HG02623 (cell line): ENCODE measurements around the gene NRSN2.
"Not testable (repeated sequence)": the region's sequence is repeated elsewhere in the genome, so short reads cannot be mapped to it uniquely, and the experiment has no call there.

Experiments used
- ATAC-seq: cut with Tn5 transposase; IDR thresholded peaks from one replicate; pipeline ENCODE4 v1.9.1; 2021; ENCODE audit warnings: moderate library complexity; ENCODE audit not compliant: unreplicated experiment

Gene NRSN2

DNA sequence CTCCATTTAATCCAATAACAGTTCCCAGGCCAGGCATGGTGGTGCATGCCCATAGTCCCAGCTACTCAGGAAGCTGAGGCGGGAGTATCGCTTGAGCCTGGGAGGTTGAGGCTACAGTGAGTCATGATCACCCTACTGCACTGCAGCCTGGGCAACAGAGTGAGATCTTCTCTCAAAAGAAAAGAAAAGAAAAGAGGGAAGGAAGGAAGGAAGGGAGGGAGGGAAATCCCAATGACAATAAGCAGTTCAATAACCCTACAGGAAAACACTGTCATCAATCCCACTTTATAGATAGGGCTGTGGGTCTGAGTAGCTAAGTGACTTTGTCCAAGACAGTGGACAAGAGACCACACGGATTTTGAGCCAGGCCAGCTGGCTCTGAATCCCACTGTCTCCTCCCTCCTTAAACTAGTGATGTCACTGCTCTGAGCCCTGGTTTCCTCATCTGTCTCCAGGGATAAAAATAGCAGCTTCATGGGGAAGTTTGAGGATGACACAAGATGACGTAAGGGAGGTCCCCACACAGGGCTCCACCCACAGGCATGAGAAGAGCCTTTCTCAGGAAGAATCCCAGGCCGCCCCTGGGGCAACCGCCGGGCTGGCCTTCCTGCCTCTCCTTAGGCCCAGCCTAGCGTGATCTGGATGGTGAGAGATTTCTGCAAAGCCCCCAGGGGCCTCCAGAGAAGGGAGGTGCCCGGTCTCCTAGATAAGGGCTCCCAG is 26.4 kb downstream of the NRSN2 start:
- no peak for ATAC-seq

DNA sequence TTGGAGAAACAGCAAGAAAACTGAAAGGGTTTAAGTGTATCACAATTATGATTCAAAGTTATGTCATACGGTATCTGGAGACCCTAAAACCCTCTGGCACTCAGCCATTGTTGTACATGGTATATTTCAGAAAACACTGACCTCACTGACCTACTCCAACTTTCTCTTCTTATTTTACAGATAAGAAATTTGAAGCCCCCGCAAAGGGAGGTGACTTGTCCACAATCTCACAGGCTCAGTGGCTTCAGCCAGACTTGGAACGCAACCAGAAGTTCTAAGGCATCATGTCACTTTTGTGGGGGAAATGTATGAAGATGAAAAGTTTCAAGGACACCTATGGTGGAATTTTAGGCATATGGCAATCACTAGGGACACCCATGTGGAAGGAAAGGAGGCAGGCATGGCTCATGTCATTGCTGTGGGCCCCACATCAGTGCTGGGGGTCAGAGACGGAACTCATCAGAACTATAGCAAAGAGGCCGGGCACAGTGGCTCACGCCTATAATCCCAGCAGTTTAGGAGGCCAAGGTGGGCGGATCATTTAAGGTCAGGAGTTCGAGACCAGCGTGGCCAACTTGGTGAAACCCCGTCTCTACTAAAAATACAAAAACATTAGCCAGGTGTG is 28.5 kb downstream of the NRSN2 start:
- ATAC-seq = no peak

- ATAC-seq = no peak
Observed at GRCh38 chr20:376089-376488, 29.2 kb downstream of the NRSN2 start.

DNA sequence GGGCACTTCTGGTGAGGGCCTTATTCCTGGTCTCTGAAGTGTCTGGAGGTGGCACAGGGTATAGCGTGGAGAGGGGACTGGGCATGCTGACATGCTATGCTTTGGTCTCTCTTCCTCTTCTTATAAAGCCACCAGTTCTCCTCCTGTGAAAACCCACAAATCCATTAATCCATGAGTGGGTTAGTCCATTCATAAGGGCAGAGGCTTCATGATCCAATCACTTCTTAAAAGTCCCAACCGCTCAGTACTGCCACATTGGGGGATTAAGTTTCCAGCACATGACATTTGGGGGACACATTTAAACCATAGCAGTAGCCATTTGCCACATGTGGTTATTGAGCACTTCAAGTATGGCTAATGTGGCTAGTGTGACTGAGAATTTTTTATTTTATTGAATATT is 29.8 kb downstream of the NRSN2 start:
- no peak for ATAC-seq

- ATAC-seq = not testable (repeated sequence)
Observed at GRCh38 chr20:377578-377977, 30.7 kb downstream of the NRSN2 start.

GRCh38 chr20:378961-379336 is 32.0 kb downstream of the NRSN2 start:
- ATAC-seq = no peak

DNA sequence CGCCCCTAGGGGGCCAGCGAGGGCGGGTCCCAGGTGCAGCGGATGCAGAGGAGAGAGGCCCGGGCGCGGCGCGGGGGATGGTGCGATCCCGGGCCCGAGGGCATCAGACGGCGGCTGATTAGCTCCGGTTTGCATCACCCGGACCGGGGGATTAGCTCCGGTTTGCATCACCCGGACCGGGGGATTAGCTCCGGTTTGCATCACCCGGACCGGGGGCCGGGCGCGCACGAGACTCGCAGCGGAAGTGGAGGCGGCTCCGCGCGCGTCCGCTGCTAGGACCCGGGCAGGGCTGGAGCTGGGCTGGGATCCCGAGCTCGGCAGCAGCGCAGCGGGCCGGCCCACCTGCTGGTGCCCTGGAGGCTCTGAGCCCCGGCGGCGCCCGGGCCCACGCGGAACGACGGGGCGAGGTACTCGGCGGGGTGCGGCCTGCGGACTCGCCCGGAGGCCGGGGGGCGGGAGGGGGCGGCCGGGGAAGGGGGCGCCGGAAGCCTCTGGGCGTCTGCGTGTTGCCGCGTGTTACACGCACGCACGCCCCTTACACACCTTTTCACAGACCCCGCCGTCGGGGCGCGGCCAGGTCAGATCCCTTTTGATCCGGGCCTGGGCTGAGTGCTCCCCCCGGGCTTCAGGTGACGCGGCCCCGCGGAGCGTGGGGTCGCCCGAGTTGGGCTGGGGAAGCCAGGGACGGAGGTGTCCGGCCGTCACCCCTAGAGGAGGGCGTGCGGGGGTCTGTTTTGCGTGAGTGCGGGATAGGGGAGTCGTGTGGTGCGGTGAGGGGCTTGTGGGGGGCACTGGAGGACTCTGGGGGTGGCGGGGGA is 34.1 kb downstream of the NRSN2 start:
- peak; percentile 58 for ATAC-seq

DNA sequence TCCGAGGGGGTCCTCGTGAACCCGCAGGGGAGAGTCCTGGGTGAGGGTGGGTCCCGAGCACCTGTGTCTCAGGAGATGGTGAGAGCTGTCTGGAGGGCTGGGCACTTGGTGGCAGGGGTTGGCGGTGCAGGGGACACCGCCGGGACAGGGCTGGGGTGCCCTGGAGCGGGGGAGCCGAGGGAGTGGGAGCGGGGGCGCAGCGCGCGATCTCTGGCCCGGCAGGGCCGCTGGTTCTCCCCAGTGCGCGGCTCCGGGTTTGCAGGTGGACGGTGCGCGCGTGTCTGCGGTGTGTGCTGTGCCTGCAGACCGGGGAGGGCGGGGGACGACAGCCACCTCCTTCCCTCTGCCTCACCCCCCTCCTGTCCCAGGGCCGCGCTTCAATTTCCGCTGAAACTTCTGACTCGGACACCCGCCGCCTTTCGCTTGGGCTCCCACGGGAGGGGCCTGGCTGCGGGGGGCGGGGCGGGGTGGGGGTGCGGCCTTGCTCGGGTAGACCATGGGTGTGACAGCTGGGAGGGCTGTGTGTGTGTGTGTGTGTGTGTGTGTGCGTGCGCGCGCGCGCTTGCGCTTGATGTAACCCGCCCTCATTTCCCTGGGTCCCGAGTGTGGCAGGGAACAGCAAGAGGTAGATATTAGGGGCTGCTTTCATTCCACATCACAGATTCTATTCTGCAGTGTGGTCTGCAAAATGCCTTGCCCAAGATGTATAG is 34.8 kb downstream of the NRSN2 start:
- peak; percentile 56 for ATAC-seq

- no peak for ATAC-seq
Observed at GRCh38 chr20:382291-383115, 35.6 kb downstream of the NRSN2 start.

DNA sequence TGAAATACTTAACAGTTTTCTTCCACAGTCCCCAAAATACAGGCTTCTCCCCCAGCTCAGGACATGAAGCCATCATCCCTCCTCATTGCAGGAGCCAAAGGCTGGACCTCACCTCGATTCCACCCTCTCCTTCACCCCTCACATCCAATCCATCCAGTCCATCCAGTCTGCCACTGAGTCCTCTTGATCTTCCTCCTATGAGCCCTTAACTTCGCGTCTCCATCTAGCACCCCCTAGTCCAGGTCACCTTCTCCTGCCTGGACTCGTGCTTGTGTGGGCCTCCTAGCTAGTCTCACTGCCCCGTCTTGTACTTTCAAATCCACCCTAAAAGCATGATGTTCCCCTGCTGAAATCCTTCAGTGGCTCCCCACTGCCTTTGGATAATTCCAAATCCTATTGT is 37.0 kb downstream of the NRSN2 start:
- no peak for ATAC-seq

GRCh38 chr20:384723-385122 is 37.8 kb downstream of the NRSN2 start:
- ATAC-seq = no peak

GRCh38 chr20:385448-385847 is 38.5 kb downstream of the NRSN2 start:
- ATAC-seq = no peak

DNA sequence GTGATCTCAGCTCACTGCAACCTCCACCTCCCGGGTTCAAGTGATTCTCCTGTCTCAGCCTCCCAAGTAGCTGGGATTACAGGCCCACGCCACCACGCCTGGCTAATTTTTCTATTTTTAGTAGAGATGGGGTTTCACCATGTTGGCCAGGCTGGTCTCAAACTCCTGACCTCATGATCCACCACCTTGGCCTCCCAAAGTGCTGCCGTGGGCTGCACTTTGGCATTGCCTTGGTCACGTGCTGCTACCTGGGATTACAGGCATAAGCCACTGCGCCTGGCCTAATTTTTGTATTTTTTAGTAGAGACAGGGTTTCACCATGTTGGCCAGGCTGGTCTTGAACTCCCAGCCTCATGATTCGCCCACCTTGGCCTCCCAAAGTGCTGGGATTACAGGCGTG is 39.7 kb downstream of the NRSN2 start:
- not testable (repeated sequence) for ATAC-seq

- ATAC-seq = no peak
Observed at GRCh38 chr20:387520-387919, 40.6 kb downstream of the NRSN2 start.

GRCh38 chr20:388034-388994 is 41.4 kb downstream of the NRSN2 start:
- no peak for ATAC-seq

- no peak for ATAC-seq
Observed at GRCh38 chr20:389220-389619, 42.3 kb downstream of the NRSN2 start.

DNA sequence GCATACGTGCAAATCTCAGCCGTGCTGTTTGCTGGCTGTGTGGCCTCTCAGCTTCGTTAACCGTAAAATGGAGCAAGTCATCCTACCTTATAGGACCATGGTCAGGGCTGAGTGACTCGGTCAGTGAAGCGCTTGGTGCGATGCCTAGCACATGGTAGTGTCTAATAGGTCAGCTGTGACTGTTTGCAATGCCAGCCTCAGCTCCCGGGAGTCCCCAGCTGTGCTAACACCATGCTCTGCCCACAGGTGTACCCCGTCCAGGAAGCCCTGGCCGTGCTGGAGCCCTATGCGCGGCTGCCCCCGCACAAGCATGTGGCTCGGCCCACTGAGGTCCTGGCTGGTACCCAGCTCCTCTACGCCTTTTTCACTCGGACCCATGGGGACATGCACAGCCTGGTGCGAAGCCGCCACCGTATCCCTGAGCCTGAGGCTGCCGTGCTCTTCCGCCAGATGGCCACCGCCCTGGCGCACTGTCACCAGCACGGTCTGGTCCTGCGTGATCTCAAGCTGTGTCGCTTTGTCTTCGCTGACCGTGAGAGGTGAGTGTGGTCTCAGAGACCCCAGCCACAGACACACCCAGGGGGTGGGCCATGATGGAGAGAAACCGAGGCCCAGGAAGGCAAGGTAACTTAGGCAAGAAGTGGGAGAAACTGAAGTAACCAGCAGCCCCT is 44.3 kb downstream of the NRSN2 start:
- ATAC-seq = no peak

DNA sequence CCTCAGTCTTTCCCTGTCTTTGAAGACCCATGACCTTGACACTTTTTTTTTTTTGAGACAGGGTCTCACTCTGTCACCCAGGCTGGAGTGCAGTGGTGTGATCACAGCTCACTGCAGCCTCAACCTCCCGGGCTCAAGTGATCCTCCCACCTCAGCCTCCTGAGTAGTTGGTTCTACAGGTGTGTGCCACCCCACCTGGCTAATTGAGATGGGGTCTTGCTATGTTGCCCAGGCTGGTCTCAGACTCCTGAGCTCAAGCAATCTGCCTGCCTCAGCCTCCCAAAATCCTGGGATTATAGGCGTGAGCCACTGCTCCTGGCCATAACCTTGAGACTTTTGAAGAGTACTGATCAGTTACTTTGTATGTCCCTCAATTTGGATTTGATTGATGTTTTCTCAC is 46.4 kb downstream of the NRSN2 start:
- ATAC-seq = not testable (repeated sequence)

- no peak for ATAC-seq
Observed at GRCh38 chr20:396252-396618, 49.3 kb downstream of the NRSN2 start.
